Epithelial cell of esophagus (primary cell): Measurements from ENCODE around the gene SORBS1.

ENCODE experiments used
- DNase-seq: peaks from one replicate; pipeline ENCODE4 v3.0.0; 2010; ENCODE audit warnings: low read depth
- H3K4me3 ChIP-seq: 2 replicates; pipeline ENCODE4 v1.5.1; 2011; ENCODE audit warnings: mild to moderate bottlenecking, low read length, control low read depth
- CTCF ChIP-seq: IDR thresholded peaks from 2 replicates; pipeline ENCODE4 v1.5.1; 2011; ENCODE audit warnings: low read depth, mild to moderate bottlenecking, low read length, control low read depth, inconsistent platforms; ENCODE audit not compliant: insufficient read depth; ENCODE audit errors: missing control alignments

The SORBS1 gene

DNA sequence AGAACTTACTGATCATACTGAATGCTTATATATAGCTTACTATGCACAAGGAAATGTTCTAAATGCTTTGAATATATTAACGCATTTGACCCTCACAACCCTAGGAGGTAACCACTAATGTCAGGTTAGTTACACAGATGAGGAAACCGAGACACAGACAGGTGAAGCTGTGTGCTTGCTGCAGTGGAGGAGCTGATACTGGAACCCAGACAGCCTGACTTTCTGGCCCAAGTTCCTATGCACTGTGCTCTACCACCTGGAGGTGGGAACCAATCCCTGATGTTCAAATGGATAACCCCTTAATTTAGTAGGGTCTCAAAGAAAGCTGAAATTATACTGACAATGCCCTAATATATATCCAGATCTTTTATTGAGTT is 119.6 kb downstream of the SORBS1 start:
- DNase-seq: no peak
- no peak overlapping the region for H3K4me3 ChIP-seq
- no peak for TF ChIP-seq CTCF

GRCh38 chr10:95440756-95441546 is 120.2 kb downstream of the SORBS1 start:
- no peak overlapping the region for H3K4me3 ChIP-seq
- no peak for TF ChIP-seq CTCF
- DNase-seq: no peak

GRCh38 chr10:95440038-95440725 is 121.0 kb downstream of the SORBS1 start:
- no peak for DNase-seq
- no peak overlapping the region for H3K4me3 ChIP-seq
- TF ChIP-seq CTCF: no peak

DNA sequence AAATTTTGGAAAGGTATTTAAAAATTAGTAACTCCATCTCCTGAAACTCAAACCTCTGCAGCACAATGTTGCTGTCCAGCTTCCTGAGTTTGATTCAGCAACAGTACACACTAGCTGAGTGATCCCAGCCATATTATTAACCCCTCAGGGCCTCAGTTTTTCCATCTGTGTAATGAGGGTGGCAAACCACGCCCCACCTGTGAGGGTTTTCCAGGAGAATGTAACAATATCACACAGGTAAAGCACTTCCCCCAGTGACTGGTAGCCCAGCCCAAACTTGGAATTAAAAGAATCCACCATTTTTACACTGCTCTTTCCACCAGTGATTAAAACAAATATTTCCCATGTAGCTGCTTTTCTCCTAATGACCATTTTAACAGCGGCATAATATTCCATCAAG is 122.4 kb downstream of the SORBS1 start:
- no peak for TF ChIP-seq CTCF
- H3K4me3 ChIP-seq: no peak overlapping the region
- no peak for DNase-seq

- DNase-seq: no peak
- H3K4me3 ChIP-seq: no peak overlapping the region
- no peak for TF ChIP-seq CTCF
Observed at GRCh38 chr10:95437669-95438068, 123.5 kb downstream of the SORBS1 start.

DNA sequence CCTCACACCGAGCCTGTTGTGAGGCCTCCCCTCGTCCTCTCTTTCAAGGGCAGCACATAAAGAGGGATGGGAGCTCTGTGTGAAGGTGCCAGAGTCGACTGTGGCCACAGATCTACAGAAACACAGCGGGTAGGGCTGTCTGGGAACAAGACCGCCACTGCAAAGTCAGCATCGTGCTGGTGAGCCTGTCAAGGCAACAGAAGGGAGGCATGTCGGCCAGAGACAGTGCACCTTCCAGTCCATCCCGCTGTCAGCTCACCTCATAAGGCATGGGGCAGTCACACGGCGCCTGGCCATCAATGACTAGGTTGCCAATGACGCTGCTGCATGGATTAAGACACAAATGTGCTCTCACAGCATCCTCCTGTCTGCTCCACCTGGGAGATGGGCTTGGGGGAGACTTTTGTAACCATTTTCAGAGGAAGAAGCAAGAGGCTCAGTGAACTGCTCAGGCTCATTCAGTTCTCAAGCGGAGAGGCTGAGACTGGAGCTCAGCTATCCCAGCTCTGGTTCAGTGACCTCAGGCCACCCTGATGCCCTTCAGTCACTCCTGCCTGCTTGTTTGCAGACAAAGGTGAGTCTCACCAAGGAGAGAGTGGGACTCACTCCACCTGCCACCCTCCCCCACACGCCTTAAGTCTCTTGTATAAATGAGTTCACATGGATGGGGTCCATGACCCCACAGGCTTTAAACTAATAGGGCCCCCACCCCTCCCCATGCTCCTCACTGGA is 125.5 kb downstream of the SORBS1 start:
- no peak for TF ChIP-seq CTCF
- no peak for DNase-seq
- H3K4me3 ChIP-seq: no peak overlapping the region
